ENCODE results near the gene PIP5K1C.
A peak's percentile ranks its signal among the peaks of the same experiment; 100 is the strongest.

PIP5K1C gene

GRCh38 chr19:3622224-3622623 lies 78.0 kb downstream of the PIP5K1C start:
- no peak for DNase-seq

- no peak for DNase-seq
Observed at GRCh38 chr19:3621689-3622088, 78.6 kb downstream of the PIP5K1C start.

GRCh38 chr19:3620817-3621547 lies 79.3 kb downstream of the PIP5K1C start:
- no peak for DNase-seq

- no peak for DNase-seq
Observed at GRCh38 chr19:3620145-3620816, 80.0 kb downstream of the PIP5K1C start.

GRCh38 chr19:3619631-3620012 lies 80.6 kb downstream of the PIP5K1C start:
- DNase-seq = no peak

GRCh38 chr19:3618811-3619630 lies 81.2 kb downstream of the PIP5K1C start:
- DNase-seq = no peak

GRCh38 chr19:3618144-3618810 lies 82.0 kb downstream of the PIP5K1C start:
- DNase-seq = peak; percentile 78 to 90 (median 80)

GRCh38 chr19:3617463-3617862 lies 82.8 kb downstream of the PIP5K1C start:
- peak in 2 of 3 donors; percentile 21 to 46 for DNase-seq

GRCh38 chr19:3615524-3616135 lies 84.6 kb downstream of the PIP5K1C start:
- DNase-seq = no peak

GRCh38 chr19:3614858-3615505 lies 85.3 kb downstream of the PIP5K1C start:
- DNase-seq = no peak

GRCh38 chr19:3613818-3614661 lies 86.2 kb downstream of the PIP5K1C start:
- no peak for DNase-seq

- no peak for DNase-seq
Observed at GRCh38 chr19:3612901-3613741, 87.1 kb downstream of the PIP5K1C start.

- no peak for DNase-seq
Observed at GRCh38 chr19:3612330-3612729, 87.9 kb downstream of the PIP5K1C start.

- DNase-seq = no peak
Observed at GRCh38 chr19:3611841-3612240, 88.4 kb downstream of the PIP5K1C start.

- DNase-seq = no peak
Observed at GRCh38 chr19:3610745-3611717, 89.2 kb downstream of the PIP5K1C start.

- DNase-seq = no peak
Observed at GRCh38 chr19:3609779-3610719, 90.2 kb downstream of the PIP5K1C start.

GRCh38 chr19:3608750-3609322 lies 91.4 kb downstream of the PIP5K1C start:
- DNase-seq = no peak
